ENCODE data around the gene NFAT5.
"Not testable (repeated sequence)": the region's sequence is repeated elsewhere in the genome, so short reads cannot be mapped to it uniquely, and the experiment has no call there.

Gene NFAT5

DNA sequence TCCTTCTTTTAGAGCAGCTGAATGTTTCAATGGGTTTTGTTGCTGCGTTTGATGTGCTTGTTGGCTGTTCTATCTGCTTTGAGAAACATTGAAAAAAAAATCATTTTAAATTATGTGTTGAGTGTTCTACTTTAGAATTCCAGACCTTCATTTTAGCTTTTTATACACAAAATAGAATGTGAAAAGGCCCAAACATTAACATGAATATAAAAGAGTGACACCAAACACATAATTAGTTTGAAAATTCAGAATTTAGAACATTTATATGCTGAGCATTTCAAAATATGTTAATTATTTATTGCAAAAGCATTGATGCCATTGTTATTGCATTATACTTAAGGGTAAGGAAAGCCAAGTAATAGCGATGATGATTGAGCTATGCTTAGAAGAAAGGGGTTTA is 2.9 kb downstream of the NFAT5 start:
- DNase-seq, result no peak
- Histone ChIP-seq H3K36me3 (no peaks in the 10 kb centered on the region; the same call in 1 of the 2 replicates), H3K9me3 (no peaks in the 10 kb centered on the region), H3K27me3 (no peaks in the 10 kb centered on the region), H3K4me3 (ENCODE audit: low read depth, low read length) (no peak overlapping the region), H3K4me1 (peaks cover 12% of the 10 kb centered on the region)
- TF ChIP-seq, protein P1, sequence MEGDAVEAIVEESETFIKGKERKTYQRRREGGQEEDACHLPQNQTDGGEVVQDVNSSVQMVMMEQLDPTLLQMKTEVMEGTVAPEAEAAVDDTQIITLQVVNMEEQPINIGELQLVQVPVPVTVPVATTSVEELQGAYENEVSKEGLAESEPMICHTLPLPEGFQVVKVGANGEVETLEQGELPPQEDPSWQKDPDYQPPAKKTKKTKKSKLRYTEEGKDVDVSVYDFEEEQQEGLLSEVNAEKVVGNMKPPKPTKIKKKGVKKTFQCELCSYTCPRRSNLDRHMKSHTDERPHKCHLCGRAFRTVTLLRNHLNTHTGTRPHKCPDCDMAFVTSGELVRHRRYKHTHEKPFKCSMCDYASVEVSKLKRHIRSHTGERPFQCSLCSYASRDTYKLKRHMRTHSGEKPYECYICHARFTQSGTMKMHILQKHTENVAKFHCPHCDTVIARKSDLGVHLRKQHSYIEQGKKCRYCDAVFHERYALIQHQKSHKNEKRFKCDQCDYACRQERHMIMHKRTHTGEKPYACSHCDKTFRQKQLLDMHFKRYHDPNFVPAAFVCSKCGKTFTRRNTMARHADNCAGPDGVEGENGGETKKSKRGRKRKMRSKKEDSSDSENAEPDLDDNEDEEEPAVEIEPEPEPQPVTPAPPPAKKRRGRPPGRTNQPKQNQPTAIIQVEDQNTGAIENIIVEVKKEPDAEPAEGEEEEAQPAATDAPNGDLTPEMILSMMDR (IDR thresholded peaks at IDR 0.05; ENCODE audit: low read depth, low read length), result no peak

DNA sequence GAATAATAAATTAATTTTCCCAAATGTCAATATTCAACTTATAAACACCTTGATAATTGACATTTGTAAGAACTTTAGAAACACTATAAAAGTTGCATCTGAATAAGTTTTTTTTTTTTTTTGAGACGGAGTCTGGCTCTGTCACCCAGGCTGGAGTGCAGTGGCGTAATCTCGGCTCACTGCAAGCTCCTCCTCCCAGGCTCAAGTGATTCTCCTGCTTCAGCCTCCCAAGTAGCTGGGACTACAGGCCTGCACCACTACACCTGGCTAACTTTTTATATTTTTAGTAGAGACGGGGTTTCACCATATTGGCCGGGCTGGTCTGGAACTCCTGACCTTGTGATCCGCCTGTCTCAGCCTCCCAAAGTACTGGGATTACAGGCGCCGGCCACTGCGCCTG is 13.0 kb downstream of the NFAT5 start:
- not testable (repeated sequence) for DNase-seq; H3K4me3 ChIP-seq (ENCODE audit: low read depth, low read length); H3K9me3 ChIP-seq; H3K4me1 ChIP-seq; H3K36me3 ChIP-seq; H3K27me3 ChIP-seq

DNA sequence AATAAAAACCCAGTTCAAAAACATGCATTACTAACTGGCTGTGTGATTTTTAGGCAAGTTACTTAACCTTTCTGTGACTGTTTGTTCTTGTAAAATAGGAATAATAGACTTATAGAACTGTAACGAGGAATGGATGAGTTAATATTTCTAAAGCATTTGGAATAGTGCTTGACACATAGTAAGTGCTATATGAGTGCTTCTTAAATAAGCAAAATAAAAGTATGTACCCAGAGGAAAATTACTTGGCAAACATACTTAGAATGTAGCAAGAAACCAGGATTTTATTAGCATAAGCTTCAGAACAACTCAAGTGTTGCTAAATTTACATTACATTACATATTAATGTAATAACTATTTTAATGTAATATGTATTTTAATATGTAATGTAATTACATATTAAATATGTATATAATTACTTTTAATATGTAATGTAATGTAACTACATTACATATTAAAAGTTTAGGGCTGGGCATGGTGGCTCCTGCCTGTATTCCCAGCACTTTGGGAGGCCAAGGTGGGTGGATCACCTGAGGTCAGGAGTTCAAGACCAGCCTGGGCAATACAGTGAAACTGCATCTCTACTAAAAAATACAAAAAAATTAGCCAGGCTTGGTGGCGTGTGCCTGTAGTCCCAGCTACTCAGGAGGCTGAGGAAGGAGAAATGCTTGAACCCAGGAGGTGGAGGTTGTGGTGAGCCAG is 14.2 kb downstream of the NFAT5 start:
- H3K9me3 ChIP-seq, result no peaks in the 10 kb centered on the region
- H3K27me3 ChIP-seq, result no peaks in the 10 kb centered on the region
- DNase-seq, result no peak
- no peaks in the 10 kb centered on the region; the same call in 1 of the 2 replicates for H3K36me3 ChIP-seq
- no peak overlapping the region for H3K4me3 ChIP-seq (ENCODE audit: low read depth, low read length)
- no peaks in the 10 kb centered on the region for H3K4me1 ChIP-seq
- TF ChIP-seq, protein P1 (IDR thresholded peaks at IDR 0.05; ENCODE audit: low read depth, low read length), result no peak

DNA sequence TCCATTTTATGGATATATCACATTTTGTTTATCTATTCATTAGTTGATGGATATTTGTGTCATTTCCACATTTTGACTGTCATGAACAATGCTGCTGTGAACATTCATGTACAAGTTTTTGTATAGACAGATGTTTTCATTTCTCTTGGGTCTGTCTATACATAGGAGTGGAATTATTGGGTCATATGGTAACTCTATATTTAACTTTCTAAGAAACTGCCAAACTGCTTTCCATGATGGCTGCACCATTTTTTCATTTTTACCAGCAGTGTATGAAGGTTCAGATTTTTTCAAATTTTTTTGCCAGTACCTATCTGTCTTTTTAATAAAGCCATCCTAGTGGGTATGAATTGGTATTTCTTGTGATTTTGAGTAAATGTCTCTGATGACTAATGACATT is 15.5 kb downstream of the NFAT5 start:
- no peak for DNase-seq
- H3K4me1 ChIP-seq, result no peaks in the 10 kb centered on the region
- H3K36me3 ChIP-seq, result peaks cover under 1% of the 10 kb centered on the region; the same call in 1 of the 2 replicates
- TF ChIP-seq, protein P1 (IDR thresholded peaks at IDR 0.05; ENCODE audit: low read depth, low read length), result no peak
- H3K27me3 ChIP-seq, result no peaks in the 10 kb centered on the region
- no peak overlapping the region for H3K4me3 ChIP-seq (ENCODE audit: low read depth, low read length)
- no peaks in the 10 kb centered on the region for H3K9me3 ChIP-seq

DNA sequence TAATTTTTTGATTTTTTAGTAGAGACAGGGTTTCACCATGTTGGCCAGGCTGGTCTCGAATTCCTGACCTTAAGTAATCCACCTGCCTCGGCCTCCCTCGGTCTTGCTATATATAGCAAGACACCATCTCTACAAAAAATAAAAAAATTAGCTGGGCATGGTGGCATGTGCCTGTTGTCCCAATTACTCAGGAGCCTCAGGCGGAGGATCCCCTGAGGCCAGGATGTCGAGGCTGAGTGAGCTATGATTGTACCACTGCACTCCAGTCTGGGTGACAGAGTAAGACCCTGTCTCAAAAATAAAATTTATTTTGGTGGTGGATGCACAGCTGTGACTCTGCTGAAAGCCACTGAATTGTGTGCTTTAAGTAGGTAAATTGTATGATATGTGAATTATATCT is 18.7 kb downstream of the NFAT5 start:
- H3K36me3 ChIP-seq; H3K4me3 ChIP-seq (ENCODE audit: low read depth, low read length); H3K9me3 ChIP-seq; H3K4me1 ChIP-seq; DNase-seq; H3K27me3 ChIP-seq: not testable (repeated sequence)

DNA sequence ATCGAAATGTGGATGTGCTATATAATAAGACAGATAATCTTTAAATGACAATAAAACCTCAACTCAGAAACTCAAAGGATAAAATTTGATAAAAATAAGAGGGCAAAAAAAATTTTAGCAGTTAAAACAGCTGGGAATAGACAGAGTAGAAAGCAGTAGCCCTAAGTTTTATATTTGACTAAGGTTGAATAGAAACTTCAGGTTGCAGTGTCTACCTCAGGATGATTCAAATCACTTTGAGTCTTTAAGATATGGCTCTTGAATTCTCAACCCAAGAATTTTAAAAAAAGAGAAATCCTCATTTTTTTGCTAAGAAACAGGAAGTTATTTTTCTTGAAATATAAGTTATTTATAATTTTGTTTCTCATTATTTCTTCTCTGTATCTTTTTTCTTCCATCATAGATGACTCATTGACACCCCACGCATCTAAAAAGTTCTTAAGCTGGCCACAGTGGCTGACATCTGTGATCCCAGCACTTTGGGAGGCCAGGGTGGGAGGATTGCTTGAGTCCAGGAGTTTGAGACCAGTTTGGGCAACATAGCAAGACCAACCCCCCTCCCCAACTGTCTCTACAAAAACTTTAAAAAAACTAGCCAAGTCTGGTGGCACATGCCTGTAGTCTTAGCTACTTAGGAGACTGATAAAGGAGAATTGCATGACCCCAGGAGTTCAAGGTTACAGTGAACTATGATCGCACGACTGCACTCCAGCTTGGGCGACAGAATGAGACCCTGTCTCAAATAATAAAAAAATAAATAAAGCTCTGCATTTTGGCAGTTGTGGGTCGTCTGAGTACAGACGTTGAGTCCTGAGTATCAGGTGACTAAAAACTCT is 23.9 kb downstream of the NFAT5 start:
- no peaks in the 10 kb centered on the region for H3K4me1 ChIP-seq
- peaks cover 4% of the 10 kb centered on the region; the same call in 1 of the 2 replicates for H3K36me3 ChIP-seq

More for the DNA sequence above, 23.9 kb downstream of the NFAT5 start:
- Histone ChIP-seq H3K27me3 (no peaks in the 10 kb centered on the region), H3K9me3 (no peaks in the 10 kb centered on the region), H3K4me3 (ENCODE audit: low read depth, low read length) (no peak overlapping the region)
- TF ChIP-seq, protein P1 (IDR thresholded peaks at IDR 0.05; ENCODE audit: low read depth, low read length), result no peak
- DNase-seq, result no peak

All from BE2C (cell line).